Measurements from ENCODE around the gene ELAVL3. TPM values are rescaled to one million over a fixed set of nuclear protein-coding genes. Genes with fewer than 3 reads are reported as not detected.

The ELAVL3 gene
- total and polyA plus RNA-seq, 2 of the 8 experiments (the other 6 are each of a cell fraction or from before 2014, with no cell fraction given) = 0.80 to 1.0 TPM

DNA sequence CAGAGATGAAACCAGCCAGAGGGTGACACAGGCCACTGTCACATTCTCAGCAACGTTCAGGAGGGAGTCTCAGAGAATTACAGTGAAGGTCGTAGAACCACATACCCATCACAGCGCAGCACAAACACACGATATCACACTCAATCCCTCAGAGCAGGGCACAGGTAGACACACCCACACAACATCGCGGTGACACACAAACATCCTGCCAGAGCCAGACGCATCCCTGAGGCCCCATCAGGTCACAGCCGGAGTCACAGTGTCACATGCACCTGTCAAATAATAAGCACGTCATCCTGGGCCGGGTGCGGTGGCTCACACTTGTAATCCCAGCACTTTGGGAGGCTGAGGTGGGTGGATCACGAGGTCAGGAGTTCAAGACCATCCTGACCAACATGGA lies 17.5 kb downstream of the ELAVL3 start (continued):
- TF ChIP-seq TBP (IDR thresholded peaks at IDR 0.05; ENCODE audit: low read depth, low read length) = no peak
